OCI-LY1 (cell line): ENCODE data around the gene IL20RA.

Source experiments
- H2AFZ ChIP-seq: fragments of 200-600 bp; sonication (generic), shearing (Covaris generic); 2 replicates; pipeline ENCODE4 v1.6.0; 2014; ENCODE audit warnings: antibody characterized with exemption, mild to moderate bottlenecking, low read length
- H3F3A ChIP-seq: fragments of 200-600 bp; sonication (generic), shearing (Covaris generic); 2 replicates; pipeline ENCODE4 v1.6.0; 2014; ENCODE audit warnings: mild to moderate bottlenecking, antibody characterized with exemption, low read length, moderate library complexity; ENCODE audit not compliant: insufficient read depth
- H3K27ac ChIP-seq: fragments of 200-600 bp; sonication (generic); 2 replicates; pipeline ENCODE4 v1.5.1; 2014; ENCODE audit warnings: low read length, mixed run types, mild to moderate bottlenecking, low read depth; ENCODE audit not compliant: poor library complexity, severe bottlenecking
- H3K27me3 ChIP-seq: fragments of 200-600 bp; sonication (generic); 2 replicates; pipeline ENCODE4 v1.6.0; 2014; ENCODE audit warnings: antibody characterized with exemption, mild to moderate bottlenecking, low read length, moderate library complexity; ENCODE audit not compliant: insufficient read depth
- H3K36me3 ChIP-seq: fragments of 200-600 bp; sonication (generic); 2 replicates; pipeline ENCODE4 v1.6.1; 2014; ENCODE audit warnings: mild to moderate bottlenecking, antibody characterized with exemption, low read length, moderate library complexity, mixed read lengths; ENCODE audit not compliant: insufficient read depth
- H3K4me1 ChIP-seq: fragments of 200-600 bp; sonication (generic); 2 replicates; pipeline ENCODE4 v1.5.1; 2014; ENCODE audit warnings: mild to moderate bottlenecking, low read length, moderate library complexity; ENCODE audit not compliant: insufficient read depth, severe bottlenecking
- H3K4me2 ChIP-seq: fragments of 200-600 bp; sonication (generic), shearing (Covaris generic); 2 replicates; pipeline ENCODE4 v1.6.1; 2014; ENCODE audit warnings: low read length
- H3K4me3 ChIP-seq: fragments of 200-600 bp; sonication (generic); 2 replicates; pipeline ENCODE4 v1.5.1; 2014; ENCODE audit warnings: low read length, low read depth, mild to moderate bottlenecking, mixed read lengths; ENCODE audit not compliant: poor library complexity, severe bottlenecking
- H3K79me2 ChIP-seq: fragments of 200-600 bp; shearing (Covaris generic); 2 replicates; pipeline ENCODE4 v1.6.1; 2016; ENCODE audit warnings: mixed run types, low read length, mixed read lengths; ENCODE audit not compliant: insufficient read depth
- H3K9ac ChIP-seq: fragments of 200-600 bp; sonication (generic), shearing (Covaris generic); 2 replicates; pipeline ENCODE4 v1.6.1; 2014; ENCODE audit warnings: mild to moderate bottlenecking, low read length, mixed read lengths
- H3K9me2 ChIP-seq: fragments of 200-600 bp; sonication (generic), shearing (Covaris generic); 2 replicates; pipeline ENCODE4 v1.6.1; 2014; ENCODE audit warnings: low read depth, mild to moderate bottlenecking, low read length, mixed read lengths
- H3K9me3 ChIP-seq: fragments of 200-600 bp; shearing (Covaris generic); 2 replicates; pipeline ENCODE4 v1.6.1; 2014; ENCODE audit warnings: low read length, mixed read lengths
- H4K20me1 ChIP-seq: fragments of 200-600 bp; sonication (generic), shearing (Covaris generic); 2 replicates; pipeline ENCODE4 v1.6.0; 2016; ENCODE audit warnings: mild to moderate bottlenecking, low read length; ENCODE audit not compliant: insufficient read depth
- EZH2 ChIP-seq: fragments of 200-600 bp; sonication (generic), shearing (Covaris generic); IDR thresholded peaks from 2 replicates; pipeline ENCODE4 v1.8.0; 2017; ENCODE audit warnings: borderline replicate concordance, mixed run types, mild to moderate bottlenecking, antibody characterized with exemption, low read length, moderate library complexity, mixed read lengths
- TF ChIP-seq, protein P1 (sequence below): fragments of 200-600 bp; sonication (generic), shearing (Covaris generic); IDR thresholded peaks from 2 replicates; pipeline ENCODE4 v1.5.1; 2017; ENCODE audit warnings: mild to moderate bottlenecking, antibody characterized with exemption, low read length, moderate library complexity, mixed read lengths

The IL20RA gene

DNA sequence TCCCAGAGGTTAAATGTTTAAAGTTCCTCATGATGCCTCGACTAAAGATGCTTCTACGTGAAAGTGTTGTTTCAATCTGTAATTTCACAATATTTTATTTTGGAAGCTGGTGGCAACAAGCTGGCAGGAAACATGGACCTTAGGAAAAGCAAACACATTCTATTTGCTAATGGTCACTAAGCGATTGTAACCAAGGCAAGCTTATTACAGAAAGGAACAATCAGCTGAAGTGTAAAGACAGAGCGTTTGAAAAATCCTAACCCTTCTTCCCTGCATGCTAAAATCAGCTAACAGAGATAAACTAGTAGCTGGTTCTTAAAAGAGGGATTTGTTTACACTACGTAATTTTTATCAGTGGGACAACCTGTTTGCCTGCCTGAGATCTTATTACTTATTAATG lies 50.0 kb downstream of the IL20RA start:
- H3K9me2 ChIP-seq = no peaks in the 10 kb centered on the region
- no peak overlapping the region for H3K4me3 ChIP-seq
- H3K4me2 ChIP-seq = no peak overlapping the region
- H4K20me1 ChIP-seq = no peaks in the 10 kb centered on the region
- no peak overlapping the region for H2AFZ ChIP-seq
- no peaks in the 10 kb centered on the region for H3F3A ChIP-seq
- H3K27ac ChIP-seq = no peak overlapping the region
- no peaks in the 10 kb centered on the region for H3K36me3 ChIP-seq
- H3K27me3 ChIP-seq = no peaks in the 10 kb centered on the region; the same call in 1 of the 2 replicates
- no peak for TF ChIP-seq EZH2
- TF ChIP-seq, protein P1, sequence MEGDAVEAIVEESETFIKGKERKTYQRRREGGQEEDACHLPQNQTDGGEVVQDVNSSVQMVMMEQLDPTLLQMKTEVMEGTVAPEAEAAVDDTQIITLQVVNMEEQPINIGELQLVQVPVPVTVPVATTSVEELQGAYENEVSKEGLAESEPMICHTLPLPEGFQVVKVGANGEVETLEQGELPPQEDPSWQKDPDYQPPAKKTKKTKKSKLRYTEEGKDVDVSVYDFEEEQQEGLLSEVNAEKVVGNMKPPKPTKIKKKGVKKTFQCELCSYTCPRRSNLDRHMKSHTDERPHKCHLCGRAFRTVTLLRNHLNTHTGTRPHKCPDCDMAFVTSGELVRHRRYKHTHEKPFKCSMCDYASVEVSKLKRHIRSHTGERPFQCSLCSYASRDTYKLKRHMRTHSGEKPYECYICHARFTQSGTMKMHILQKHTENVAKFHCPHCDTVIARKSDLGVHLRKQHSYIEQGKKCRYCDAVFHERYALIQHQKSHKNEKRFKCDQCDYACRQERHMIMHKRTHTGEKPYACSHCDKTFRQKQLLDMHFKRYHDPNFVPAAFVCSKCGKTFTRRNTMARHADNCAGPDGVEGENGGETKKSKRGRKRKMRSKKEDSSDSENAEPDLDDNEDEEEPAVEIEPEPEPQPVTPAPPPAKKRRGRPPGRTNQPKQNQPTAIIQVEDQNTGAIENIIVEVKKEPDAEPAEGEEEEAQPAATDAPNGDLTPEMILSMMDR = no peak
- H3K79me2 ChIP-seq = no peaks in the 10 kb centered on the region
- H3K4me1 ChIP-seq = no peaks in the 10 kb centered on the region
- H3K9ac ChIP-seq = no peak overlapping the region
- H3K9me3 ChIP-seq = no peaks in the 10 kb centered on the region

DNA sequence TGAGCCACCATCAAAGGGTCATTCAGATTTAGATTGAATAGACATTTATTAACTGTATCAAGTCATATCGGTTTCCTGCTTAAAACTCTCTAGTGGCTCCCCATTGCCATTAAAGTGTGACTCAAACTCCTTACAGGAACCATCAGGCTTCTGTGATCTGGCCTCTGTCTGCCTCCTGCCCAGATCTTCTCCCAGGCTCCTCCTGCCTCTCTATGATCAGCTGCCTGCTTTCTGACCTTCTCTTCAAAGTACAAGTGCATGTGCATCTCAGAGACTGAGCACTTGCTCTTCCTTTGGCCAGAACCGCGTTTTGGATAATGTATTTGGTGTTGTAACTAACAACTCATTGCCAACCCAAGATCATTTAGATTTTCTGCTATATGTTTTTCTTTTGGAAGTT lies 52.7 kb downstream of the IL20RA start:
- Histone ChIP-seq H3K4me2 (no peak overlapping the region), H3K27ac (no peak overlapping the region), H3K9me2 (no peaks in the 10 kb centered on the region), H4K20me1 (no peaks in the 10 kb centered on the region), H3K9me3 (no peaks in the 10 kb centered on the region), H3K27me3 (no peaks in the 10 kb centered on the region; the same call in 1 of the 2 replicates), H3K36me3 (no peaks in the 10 kb centered on the region), H3K4me1 (no peaks in the 10 kb centered on the region), H3K4me3 (no peak overlapping the region), H3K79me2 (no peaks in the 10 kb centered on the region), H3K9ac (no peak overlapping the region), H3F3A (no peaks in the 10 kb centered on the region), H2AFZ (no peak overlapping the region)
- TF ChIP-seq, protein P1 = no peak
- no peak for TF ChIP-seq EZH2

DNA sequence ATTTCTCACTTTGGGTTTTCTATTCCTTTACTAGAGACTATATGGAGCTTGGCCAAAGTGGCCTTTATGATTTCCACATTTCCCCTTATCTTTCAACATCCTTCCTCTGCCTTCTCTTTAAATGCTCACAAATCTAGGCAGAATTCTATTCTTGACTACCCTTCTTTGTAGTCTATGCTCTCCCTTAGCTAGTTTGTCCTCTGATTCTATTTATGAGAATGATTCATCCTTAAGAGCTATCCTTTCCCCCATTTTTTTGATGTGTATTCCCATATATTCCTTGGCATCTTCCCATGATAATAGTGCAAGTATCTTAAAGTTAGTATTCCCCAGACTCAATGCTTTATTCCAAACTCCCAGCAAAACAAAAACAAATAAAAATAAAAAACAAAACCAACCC lies 53.1 kb downstream of the IL20RA start:
- Histone ChIP-seq H3K9me3 (no peaks in the 10 kb centered on the region), H3F3A (no peaks in the 10 kb centered on the region), H4K20me1 (no peaks in the 10 kb centered on the region), H3K36me3 (no peaks in the 10 kb centered on the region), H3K9me2 (no peaks in the 10 kb centered on the region), H3K27me3 (no peaks in the 10 kb centered on the region; the same call in 1 of the 2 replicates), H3K4me3 (no peak overlapping the region), H3K4me1 (no peaks in the 10 kb centered on the region), H3K27ac (no peak overlapping the region), H2AFZ (no peak overlapping the region), H3K9ac (no peak overlapping the region), H3K4me2 (no peak overlapping the region), H3K79me2 (no peaks in the 10 kb centered on the region)
- TF ChIP-seq EZH2 = no peak
- TF ChIP-seq, protein P1 = no peak
